RPMI8226 (cell line): Measurements from ENCODE around the gene WDR86.
A peak's percentile ranks its signal among the peaks of the same experiment; 100 is the strongest.

Source experiments
- DNase-seq: peaks from one replicate; pipeline ENCODE4 v3.0.0-alpha.2; 2015

The WDR86 gene

GRCh38 chr7:151409667-151410404, at the start of gene WDR86:
WDR86 (minus strand) TSS chr7:151410038; CDS start chr7:151409589, 449 bp downstream.
- no peak for DNase-seq

- no peak for DNase-seq
Observed at GRCh38 chr7:151457534-151457933, 47.7 kb upstream of the WDR86 start.

- no peak for DNase-seq
Observed at GRCh38 chr7:151456782-151457181, 46.9 kb upstream of the WDR86 start.

- no peak for DNase-seq
Observed at GRCh38 chr7:151456276-151456675, 46.4 kb upstream of the WDR86 start.

- DNase-seq = no peak
Observed at GRCh38 chr7:151455690-151456089, 45.9 kb upstream of the WDR86 start.

GRCh38 chr7:151454932-151455530, 45.2 kb upstream of the WDR86 start:
- DNase-seq = no peak

GRCh38 chr7:151454305-151454704, 44.5 kb upstream of the WDR86 start:
- DNase-seq = no peak

GRCh38 chr7:151453326-151453791, 43.5 kb upstream of the WDR86 start:
- no peak for DNase-seq

GRCh38 chr7:151452680-151453325, 43.0 kb upstream of the WDR86 start:
- no peak for DNase-seq

GRCh38 chr7:151451626-151452571, 42.1 kb upstream of the WDR86 start:
- DNase-seq = no peak

- DNase-seq = no peak
Observed at GRCh38 chr7:151451156-151451555, 41.3 kb upstream of the WDR86 start.

GRCh38 chr7:151449990-151450389, 40.2 kb upstream of the WDR86 start:
- no peak for DNase-seq

- DNase-seq = peak; percentile 76
Observed at GRCh38 chr7:151448261-151449252, 38.7 kb upstream of the WDR86 start.

- no peak for DNase-seq
Observed at GRCh38 chr7:151447901-151448260, 38.0 kb upstream of the WDR86 start.

GRCh38 chr7:151447312-151447711, 37.5 kb upstream of the WDR86 start:
- DNase-seq = no peak

GRCh38 chr7:151446412-151446811, 36.6 kb upstream of the WDR86 start:
- DNase-seq = no peak

- DNase-seq = no peak
Observed at GRCh38 chr7:151444632-151445031, 34.8 kb upstream of the WDR86 start.

GRCh38 chr7:151442776-151443496, 33.1 kb upstream of the WDR86 start:
- DNase-seq = no peak

GRCh38 chr7:151440799-151441445, 31.1 kb upstream of the WDR86 start:
- no peak for DNase-seq
